ENCODE results near the gene B3GALT5.

The B3GALT5 gene

DNA sequence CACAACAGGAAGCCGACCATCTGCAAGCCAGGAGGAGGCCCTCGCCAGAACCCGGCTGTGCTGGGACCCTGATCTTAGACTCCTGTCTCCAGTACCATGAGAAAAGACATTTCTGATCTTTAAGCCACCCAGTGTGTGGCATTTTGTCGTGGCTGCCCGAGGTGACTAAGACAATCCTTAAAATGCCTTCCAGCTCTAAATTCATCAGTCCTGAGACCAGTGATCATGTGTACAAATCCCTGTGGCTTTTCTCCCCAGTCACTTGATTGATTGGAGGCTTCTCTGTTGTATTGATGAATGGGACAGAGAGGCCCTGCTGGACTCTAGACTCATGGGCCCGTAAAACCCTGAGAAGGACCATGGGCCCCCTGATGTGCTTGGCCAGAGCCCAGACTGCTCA, 36.1 kb downstream of the B3GALT5 start:
- no peak for DNase-seq

DNA sequence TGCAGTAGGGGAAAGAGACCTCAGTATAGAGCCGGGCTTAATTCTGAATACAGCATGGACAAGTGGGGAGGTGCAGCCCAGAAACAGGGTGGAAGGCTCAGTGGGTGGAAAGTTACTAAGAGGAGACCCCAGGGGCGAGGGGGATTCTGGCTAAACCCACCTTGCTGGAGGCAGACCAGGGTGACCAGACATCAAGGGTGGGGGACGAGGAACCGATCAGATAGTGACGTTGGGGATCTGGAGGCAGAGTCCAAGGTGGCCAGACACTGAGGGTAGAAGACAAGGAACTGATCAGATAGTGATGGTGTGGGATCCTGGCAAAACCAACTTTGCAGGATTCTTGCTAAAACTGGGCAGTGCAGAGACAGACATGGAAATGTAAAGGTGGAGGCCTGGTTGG, 36.8 kb downstream of the B3GALT5 start:
- DNase-seq: no peak

DNA sequence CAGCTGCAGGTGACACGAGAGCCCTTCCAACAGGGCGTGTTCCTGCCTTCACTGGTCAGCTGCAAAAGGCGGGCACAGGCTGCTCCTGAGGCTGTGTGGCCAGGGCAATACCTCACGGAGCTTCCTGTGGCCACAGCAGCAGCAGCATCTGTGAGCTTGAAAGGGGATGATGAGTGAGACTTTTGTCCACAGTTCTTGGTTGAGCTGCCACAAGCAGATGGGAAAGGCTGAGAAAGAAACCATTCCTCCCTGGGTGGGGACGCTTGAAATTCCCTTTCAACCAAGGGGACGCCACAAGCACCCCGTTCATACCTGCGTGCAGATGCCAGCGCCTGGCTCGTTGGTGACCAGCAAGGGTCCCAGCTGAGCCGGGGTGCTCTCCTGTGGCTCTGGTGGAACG, 37.6 kb downstream of the B3GALT5 start:
- no peak for DNase-seq

DNA sequence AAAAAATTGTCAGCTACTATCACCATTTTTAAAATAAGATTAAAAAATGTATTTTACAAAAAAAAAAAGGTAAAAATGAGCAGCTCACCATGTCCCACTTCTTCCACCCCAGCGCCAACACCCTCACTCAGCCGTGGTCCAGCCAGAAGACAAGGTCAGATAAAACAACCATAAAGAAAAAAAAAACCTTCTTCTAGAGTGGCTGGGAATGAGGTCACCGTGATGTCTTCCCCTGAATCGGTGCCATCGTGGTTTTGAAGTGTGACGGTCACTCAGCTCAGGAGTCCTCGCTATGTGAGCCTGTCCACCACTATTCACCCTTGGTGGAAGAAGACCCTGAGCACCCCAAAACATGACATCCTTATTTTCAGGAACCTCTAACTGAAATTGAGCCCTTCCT, 38.1 kb downstream of the B3GALT5 start:
- DNase-seq: no peak

DNA sequence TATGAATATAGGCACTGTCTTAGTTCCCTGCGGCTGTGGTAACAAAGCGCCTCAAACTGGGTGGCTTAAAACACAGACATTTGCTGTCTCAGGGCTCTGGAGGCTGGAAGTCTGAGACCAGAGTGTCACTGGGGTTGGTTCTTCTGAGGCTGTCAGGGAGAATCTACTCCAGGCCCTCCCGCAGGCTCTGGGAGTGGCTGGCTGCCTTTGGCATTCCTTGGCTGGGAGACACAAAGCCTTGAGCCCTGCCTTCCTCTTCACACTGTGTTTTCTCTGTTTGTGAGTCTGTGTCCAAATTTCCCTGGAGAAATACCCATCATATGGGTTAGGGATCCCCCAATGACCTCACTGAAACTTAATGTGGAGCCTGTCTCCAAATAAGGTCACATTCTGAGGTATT, 38.5 kb downstream of the B3GALT5 start:
- DNase-seq: no peak

DNA sequence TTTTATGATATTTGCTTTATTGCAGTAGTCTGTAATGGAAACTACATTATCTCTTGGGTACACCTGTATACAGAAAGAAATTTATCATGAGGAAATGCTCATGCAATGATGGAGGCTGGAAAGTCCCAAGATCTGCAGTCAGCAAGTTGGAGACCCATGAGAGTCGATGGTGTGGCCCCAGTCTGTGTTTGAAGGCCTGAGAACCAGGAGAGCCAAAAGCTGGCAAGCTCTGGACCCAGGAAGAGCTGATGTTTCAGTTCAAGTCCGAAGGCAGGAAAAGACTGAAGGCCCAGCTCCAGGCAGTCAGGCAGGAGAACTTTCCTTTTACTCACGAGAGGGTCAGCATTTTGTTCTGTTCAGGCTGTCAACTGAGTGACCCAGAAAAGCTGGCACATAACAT, 42.2 kb downstream of the B3GALT5 start:
- DNase-seq: no peak

DNA sequence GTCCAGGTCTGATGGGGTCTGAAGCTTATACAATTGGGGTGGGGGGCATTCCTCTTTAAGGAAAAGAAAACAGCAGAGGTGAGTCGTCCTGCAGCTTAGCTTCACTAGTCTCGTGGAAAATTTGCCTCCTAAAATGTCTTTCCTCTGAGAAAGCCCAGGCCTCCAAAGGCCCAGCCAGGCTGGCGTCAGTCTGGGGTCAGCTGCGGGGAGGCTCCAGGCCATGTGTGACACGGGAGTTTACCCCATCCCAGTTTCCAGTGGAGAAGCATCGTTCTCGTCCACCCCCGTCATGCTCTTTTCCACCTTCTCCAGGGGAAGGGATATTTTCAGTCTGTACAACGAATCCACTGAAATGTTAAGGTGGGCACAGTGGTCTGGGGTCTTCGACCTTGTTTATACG, 42.8 kb downstream of the B3GALT5 start:
- no peak for DNase-seq

DNA sequence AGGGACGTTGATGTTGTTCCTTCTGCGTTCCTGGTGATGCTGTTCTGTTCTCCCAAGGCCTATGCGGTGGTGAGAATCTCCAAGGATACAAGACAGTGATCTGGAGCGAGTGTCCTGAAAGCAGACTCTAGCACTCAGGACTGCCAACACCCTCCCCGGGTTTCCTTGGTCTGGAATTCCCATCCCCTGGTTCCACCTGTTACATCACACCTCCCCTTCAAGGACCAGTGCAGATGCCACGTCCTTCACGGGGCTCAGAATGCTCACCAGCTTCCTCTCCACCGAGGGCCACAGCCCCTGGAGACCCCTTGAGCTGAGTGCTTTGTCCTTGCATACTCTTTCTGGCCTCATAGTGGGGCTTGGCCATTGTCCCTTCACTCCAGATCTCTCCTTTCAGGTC, 43.5 kb downstream of the B3GALT5 start:
- no peak for DNase-seq

DNA sequence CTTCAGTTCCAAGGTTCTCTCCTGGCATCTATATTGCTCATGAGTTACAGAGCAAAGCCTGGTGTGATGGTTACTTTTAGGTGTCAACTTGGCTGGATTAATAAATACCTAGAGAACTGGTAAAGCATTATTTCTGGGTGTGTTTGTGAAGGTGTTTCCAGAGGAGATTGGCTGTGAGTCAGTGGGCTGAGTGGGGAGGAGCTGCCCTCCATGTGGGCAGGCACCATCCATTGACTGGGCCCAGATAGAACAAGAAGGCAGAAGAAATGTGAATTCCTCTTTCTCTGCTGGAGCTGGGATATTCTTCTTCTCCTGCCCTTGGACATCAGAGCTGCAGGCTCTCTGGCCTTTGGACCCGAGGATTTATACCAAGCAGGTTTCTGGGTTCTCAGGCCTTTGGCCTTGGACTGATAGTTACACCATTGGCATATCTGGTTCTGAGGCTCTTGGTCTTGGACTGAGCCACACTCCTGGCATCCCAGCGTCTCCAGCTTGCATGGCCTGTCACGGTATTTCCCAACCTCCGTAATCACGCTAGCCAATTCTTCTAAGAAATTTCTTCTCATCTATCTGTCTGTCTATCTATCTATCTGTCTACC, 44.5 kb downstream of the B3GALT5 start:
- no peak for DNase-seq

DNA sequence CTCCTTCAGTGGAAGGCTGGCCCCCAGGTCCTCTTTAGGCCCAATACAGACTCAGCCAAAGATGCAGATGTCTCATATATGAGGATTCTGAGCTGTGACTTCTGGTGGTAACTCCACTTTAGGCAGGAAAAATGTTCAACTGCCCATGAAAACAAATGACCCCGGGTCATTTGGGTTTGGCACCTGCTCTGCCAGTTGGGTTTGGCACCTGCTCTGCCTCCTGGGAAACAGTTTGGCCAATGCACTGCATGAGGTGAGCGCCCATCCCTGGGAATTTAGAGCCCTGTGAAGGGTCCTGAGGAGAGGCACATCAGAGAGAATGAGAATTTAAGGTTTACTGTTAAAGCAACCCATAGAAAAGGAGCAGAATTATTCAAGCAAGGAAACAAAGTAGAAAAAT, 45.3 kb downstream of the B3GALT5 start:
- no peak for DNase-seq

DNA sequence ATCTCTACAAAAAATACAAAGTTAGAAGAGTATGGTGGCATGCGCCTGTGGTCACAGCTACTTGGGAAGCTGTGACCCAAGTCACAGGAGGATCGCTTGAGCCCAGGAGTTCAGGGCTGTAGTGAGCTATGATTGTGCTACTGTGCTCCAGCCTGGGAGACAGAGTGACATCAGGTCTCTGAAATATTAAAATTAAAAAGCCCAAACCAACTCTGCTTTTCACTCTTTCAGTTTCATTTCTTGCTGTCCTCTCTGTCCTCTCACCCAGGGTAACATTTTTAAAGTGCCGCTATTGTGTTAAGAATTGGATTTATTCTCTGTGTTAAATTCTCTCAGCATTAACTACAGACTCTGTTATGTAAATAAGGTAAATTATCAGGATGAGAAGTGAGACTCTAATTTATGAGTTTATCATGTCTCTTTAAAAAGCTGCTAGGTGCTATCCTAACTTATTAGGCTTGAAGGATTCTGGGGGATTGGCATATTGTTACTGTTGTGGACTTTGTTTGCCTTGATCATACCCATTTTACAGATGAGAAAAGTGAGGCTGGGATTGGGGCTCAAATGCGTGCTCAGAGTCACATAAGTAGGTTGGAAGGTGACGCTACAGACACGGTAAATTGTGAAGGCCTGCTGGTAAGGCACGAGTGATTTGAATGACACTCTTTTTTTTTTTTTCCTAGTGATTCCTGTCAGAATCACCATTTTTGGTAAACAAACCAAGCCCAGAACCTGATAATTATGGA, 46.5 kb downstream of the B3GALT5 start:
- DNase-seq: no peak

DNA sequence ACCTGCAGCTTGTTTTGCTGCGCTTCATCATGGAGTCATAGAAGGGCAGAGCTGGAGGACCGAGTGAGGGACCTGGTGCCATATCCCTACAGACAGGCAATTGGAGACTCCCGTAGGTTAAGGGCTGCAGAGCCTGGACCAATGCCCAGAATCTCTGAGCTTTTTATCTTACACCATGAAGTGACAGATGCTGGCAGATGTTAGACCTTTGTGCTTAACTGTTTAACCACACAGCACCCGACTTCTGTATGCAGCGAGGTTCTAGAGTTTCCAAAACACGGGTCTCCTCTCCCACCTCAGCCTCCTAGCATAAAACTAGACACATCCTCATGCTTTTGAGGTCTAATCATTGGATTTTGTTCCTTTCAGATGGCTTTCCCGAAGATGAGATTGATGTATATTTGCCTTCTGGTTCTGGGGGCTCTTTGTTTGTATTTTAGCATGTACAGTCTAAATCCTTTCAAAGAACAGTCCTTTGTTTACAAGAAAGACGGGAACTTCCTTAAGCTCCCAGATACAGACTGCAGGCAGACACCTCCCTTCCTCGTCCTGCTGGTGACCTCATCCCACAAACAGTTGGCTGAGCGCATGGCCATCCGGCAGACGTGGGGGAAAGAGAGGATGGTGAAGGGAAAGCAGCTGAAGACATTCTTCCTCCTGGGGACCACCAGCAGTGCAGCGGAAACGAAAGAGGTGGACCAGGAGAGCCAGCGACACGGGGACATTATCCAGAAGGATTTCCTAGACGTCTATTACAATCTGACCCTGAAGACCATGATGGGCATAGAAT, 47.6 kb downstream of the B3GALT5 start:
- peak; percentile 66 for DNase-seq

DNA sequence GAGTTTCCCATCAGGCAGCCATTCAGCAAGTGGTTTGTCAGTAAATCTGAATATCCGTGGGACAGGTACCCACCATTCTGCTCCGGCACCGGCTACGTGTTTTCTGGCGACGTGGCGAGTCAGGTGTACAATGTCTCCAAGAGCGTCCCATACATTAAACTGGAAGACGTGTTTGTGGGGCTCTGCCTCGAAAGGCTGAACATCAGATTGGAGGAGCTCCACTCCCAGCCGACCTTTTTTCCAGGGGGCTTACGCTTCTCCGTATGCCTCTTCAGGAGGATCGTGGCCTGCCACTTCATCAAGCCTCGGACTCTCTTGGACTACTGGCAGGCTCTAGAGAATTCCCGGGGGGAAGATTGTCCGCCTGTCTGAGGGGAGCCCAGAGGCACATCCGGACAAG, 48.4 kb downstream of the B3GALT5 start:
- no peak for DNase-seq

DNA sequence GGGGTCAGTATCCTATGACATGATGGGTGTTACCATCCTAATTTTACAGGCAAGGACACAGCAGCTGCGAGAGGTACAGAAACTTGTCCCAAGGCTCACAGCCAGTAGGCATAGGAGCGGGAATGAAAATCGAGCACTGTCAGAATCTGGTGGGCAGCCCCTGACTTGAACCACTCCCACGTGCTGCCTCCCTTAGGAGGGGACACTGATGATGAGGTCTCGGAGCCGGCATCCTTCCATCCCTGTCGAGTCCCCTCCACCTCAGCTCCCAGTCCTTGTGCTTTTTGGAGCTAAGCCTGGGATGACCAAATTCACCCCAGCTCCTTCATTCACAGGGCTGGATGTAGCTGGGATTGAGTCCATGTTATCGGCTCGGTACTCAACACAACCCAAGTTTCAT, 49.0 kb downstream of the B3GALT5 start:
- no peak for DNase-seq

DNA sequence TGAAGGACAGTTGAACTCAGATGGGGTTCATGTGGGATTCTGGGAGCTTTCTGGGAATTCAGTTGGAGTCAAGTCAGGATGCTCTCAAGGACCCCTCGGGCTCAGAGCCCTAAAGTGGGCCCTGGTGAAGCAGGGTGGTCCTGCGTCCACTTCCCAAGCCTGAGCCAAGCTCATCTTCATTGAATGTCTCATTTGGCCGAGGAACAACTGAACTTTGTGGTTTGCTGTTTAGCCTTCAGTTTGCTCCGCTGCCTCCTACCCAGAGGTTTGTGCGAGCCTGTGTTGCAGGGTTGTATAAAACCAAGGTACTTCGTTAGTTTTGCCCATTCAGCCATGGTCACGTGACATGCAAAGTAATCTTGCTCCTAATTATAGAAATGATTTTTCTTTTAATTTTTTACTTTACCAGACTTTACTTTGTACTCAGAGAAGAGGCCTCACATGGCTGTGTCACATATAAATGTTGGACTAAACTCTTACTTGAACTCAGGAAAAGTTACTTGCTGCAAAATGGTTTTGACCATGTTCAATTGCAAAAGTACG, 49.7 kb downstream of the B3GALT5 start:
- DNase-seq: no peak

DNA sequence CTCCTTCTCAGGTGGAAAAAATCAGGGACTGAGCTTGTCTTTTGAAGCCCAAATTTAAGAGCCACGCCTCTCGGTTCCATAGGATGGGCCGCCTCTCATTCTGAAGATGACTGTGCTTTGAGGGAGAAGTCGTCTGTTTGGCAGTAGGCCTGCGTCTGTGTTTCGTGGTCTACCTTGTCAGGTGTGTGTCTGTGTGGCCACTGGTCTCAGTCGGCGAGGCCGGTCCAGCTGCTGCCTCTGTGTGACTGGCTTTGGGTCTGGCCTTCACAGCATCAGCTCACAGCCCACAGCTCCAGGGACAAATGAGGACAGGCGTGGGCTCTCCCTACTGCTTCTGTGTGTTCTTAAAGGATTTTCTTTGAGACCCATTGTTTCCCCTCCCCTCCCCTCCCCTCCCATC, 50.3 kb downstream of the B3GALT5 start:
- DNase-seq: no peak

DNA sequence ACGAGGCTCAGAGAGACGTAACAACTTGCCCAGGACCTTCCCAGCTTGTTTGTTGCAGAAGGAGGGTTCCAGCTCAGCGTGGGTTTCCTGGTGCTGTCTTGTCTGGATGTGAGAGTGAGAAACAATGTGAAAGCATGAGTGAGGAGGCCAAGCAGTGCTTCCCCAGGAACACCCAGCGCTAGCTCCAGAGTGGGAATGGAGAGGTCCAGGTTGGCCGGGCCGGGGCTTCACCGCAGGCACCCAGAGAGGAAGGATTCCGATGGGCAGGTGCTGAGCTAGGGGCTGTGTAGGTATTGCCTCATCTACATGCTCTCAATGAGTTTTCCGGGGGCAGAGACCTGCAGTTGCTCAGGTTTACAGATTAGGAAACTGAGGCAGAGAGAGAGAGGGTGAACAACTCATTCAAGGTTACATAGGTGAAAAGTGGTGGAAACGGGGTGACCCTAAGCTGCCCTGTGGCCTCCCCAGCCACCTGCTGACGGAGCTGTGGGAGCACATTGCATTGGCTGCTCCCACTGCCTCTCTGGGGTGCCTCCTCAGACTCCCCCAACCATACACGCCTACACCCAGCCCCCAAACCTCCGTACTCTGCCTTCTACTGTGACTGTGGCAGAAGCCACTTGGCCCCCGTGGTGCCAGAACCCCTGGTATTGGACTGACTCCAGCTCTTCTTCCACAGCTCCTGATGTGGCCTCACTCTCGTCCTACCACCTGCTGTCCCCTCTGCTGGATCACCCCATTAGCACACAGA, 51.2 kb downstream of the B3GALT5 start:
- DNase-seq: no peak

DNA sequence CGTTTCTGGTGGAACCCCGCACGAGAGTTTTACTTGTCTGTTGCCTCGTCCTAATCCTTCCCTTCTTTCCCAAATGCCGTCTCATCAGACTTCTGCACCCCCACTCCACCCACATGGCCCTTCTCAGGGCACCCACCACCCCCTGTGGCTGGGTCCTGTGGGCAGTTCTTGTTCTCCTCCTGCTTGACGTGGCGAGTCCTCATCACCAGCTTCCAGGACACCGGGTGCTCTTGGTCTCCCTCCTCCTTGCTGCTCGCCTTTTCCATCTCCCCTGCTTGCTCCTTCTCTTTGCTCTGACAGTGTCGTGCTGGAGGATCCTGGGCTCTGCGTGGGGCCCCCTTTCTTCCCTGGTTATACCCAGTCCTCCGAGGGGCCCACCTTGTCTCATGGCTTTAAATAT, 51.8 kb downstream of the B3GALT5 start:
- no peak for DNase-seq

DNA sequence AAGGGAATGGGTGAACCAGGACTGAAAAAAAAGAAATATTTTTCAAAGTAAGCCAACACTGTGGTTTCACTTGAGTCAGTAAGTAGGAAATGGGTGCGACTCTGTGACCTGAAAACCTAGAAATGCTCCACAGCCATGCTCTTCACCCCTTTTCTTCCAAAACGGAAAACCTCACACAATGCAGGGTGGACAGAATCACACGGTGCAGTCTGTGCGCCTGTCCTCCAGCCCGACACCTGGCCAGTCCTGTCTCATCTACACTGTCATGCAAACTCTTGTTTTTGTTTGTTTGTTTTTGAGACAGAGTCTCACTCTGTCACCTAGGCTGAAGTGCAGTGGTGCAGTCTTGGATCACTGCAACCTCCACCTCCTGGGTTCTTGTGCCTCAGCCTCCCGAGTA, 53.3 kb downstream of the B3GALT5 start:
- DNase-seq: no peak

DNA sequence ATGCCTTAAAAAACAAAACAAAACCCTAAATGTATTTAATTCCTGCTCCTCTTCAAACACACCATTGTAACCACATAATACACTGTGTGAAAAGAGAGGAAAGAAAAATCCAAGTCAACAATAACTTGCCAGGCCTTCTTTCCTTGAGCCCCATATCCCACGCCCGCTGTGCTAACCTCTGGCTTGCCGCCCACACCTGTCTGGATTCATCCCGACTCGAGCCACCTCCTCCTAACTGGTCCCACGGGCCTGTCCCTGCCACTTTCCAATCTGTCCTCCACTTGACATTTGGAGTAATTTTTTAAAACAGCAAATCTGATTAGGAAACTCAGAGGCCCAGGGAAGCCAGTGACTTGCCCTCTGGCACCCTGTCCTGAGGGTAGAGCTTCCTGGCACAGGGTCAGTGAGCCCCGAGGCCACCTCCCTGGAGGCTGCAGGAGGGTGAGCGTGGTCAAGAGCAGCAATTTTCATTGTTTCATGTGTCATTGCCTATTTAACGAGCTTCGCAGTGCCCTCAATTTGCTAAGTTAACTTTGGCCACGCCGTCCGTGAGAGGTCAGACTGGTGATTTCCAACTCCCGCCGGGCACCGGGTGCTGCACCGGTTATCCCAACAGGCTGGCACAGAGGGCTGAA, 54.1 kb downstream of the B3GALT5 start:
- DNase-seq: no peak

DNA sequence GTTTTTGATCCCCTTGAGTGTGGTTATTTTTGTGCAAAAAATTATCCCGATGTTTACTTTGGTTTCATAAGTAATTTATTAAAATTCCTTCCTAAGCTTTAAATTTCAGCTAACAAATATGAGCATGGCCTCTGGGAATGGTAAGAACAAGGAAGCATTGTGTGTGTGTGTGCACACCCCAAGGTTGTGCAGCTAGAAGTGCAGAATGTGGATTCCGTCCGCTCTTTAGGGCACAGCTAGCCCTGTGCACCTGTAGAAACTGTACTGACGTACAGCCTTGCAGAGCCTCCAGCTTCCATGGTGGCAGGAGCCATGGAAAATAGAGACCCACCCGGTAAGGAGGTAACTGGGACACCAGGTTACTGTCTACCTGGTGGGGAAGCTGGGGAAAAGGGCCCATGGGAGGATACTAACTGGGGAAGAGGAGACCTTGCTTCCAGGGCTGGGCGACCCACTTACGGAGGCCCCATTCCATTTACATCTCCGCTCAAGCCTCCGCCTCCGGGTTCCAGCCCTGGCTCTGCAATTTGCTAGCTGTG, 54.7 kb downstream of the B3GALT5 start:
- no peak for DNase-seq

DNA sequence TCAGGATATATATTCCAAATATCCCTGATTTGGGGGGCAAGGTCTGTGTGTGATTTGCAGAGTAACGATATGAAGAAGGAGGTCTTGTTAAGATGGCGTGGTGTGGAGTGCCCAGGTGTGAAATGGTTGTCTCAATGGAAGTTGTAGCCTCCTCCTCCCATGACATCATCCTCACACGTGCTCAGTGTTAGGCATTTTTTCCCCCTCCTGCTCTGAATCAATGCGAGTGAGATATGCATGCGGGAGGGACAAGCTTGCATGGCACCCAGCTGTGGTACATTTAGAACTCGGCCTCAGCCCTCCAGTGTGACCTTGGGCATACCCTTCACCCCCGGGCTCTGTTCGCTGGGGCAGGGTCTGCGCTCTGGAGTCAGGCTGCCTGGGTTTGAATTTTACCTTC, 55.6 kb downstream of the B3GALT5 start:
- DNase-seq: no peak
